ENCODE data around the gene FCER1G.
A peak's percentile ranks its signal among the peaks of the same experiment; 100 is the strongest.
"Not testable (repeated sequence)": the region's sequence is repeated elsewhere in the genome, so short reads cannot be mapped to it uniquely, and the experiment has no call there.

The FCER1G gene

GRCh38 chr1:161209790-161210409 lies 5.2 kb upstream of the FCER1G start:
- DNase-seq = peak; percentile 72

GRCh38 chr1:161214369-161214768 lies 726 bp upstream of the FCER1G start:
- no peak for DNase-seq

- DNase-seq = no peak
These were observed 2.0 kb downstream of the FCER1G start for GRCh38 chr1:161216945-161217712.

GRCh38 chr1:161217831-161218230 lies 2.7 kb downstream of the FCER1G start:
- DNase-seq = no peak

GRCh38 chr1:161218301-161219077 lies 3.4 kb downstream of the FCER1G start:
- no peak for DNase-seq

- no peak for DNase-seq
These were observed 4.2 kb downstream of the FCER1G start for GRCh38 chr1:161219078-161219892.

GRCh38 chr1:161220002-161220401 lies 4.9 kb downstream of the FCER1G start:
- no peak for DNase-seq

GRCh38 chr1:161222175-161223019 lies 7.3 kb downstream of the FCER1G start:
- no peak for DNase-seq

GRCh38 chr1:161223805-161224694 lies 9.0 kb downstream of the FCER1G start:
- DNase-seq = no peak

- DNase-seq = not testable (repeated sequence)
These were observed 9.6 kb downstream of the FCER1G start for GRCh38 chr1:161224695-161225087.

- no peak for DNase-seq
These were observed 10.1 kb downstream of the FCER1G start for GRCh38 chr1:161225178-161225533.

GRCh38 chr1:161225534-161226319 lies 10.6 kb downstream of the FCER1G start, which contains the start of gene TOMM40L:
Gene TOMM40L (plus strand): TSS chr1:161226060. CDS start chr1:161226490, 430 bp downstream.
- DNase-seq = peak; percentile 99

- no peak for DNase-seq
These were observed 11.2 kb downstream of the FCER1G start for GRCh38 chr1:161226320-161226711.

GRCh38 chr1:161226759-161227158 lies 11.7 kb downstream of the FCER1G start:
- DNase-seq = no peak

GRCh38 chr1:161227196-161227871 lies 12.2 kb downstream of the FCER1G start:
- peak; percentile 71 for DNase-seq

GRCh38 chr1:161228032-161228431 lies 12.9 kb downstream of the FCER1G start:
- DNase-seq = no peak

GRCh38 chr1:161229896-161230295 lies 14.8 kb downstream of the FCER1G start:
- no peak for DNase-seq

GRCh38 chr1:161230762-161231161 lies 15.7 kb downstream of the FCER1G start:
- no peak for DNase-seq

GRCh38 chr1:161233102-161233501 lies 18.0 kb downstream of the FCER1G start:
- no peak for DNase-seq
